GM19395 (cell line): ENCODE measurements around the gene WDR75.

ENCODE experiments used
- ATAC-seq: cut with Tn5 transposase; IDR thresholded peaks from one replicate; pipeline ENCODE4 v1.9.1; 2021; ENCODE audit warnings: mild to moderate bottlenecking, moderate library complexity; ENCODE audit not compliant: unreplicated experiment

WDR75 gene

DNA sequence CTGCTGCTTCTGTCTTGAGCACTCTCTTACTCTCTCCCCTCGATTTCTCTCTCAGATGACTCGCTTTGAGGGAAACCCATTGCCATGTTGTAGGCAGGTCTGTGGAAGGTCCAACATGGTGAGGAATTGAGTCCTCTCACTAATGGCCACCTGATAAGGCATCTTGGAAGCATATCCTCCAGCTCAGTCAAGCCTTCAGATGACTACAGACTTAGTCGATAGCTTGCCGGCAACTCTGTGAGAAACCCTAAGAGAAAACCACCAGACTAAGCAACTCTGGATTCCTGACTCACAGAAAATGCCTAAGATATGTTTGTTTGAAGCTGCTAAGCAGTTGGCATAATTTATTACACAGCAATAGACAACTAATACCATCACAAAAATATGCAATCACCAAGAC, 51.2 kb downstream of the WDR75 start:
- no peak for ATAC-seq

DNA sequence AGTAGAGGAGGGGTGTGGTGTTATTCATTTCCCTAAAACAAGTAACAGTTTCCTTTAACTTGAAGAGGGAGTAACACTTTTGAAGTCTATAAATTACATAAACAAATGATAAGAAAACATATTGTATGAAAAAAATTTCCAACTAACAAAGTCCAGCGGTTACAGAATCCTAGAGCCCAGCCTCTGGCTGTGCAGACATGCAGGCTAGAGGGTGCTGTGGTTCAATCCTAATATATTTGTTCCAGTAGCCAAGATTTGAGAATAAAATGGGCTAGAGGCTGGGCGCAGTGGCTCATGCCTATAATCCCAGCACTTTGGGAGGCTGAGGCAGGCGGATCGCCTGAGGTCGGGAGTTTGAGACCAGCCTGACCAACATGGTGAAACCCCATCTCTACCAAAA, 56.9 kb downstream of the WDR75 start:
- no peak for ATAC-seq

DNA sequence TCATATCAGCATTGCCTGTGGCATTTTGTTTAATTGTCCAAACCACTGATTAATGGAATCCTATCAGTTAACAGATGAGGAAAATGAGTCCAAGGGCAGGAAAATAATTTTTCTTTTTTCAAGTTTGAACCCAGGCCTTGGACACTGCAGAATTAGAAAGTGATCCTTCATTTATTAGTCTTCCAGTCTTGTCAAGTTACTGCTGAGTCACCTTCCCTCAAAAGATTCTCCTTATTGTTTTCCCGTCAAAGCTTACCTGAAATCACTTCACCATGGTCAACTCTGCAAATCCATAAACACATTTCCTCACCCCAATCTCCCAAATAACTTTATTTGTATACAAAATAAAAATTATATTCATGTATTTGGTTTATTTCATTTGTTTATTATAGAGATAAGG, 57.9 kb downstream of the WDR75 start:
- ATAC-seq, result no peak

DNA sequence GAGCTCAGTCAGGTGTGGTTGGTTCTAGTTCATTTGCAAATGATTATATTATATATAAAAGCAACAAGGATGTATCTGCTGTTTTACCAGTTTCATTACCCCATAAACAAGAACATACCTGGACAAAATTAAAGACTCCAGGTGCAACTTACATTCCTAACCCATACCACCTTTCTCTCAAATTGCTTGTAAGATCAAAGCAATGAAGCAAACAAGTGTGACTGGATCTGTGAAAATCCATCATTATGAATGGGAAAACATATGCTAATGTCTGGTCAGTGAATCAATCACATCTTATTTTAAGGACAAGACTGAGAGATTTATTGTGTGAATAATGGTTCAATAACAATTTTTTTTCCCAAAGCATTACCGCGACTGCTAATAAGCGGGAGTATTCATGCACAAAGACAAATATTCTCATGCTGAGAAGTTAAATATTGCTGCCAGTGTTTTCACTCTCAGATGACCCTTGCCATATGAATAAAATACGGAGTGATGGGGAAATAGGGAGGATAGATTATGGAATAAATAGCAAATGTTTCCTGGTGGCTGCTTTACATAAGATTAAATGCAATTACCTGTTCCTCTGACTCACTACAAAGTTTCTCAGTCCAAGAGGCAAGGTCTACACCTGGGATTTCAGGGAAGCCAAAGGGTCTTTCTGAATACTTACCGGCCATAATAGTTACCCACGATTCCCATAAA, 59.3 kb downstream of the WDR75 start:
- ATAC-seq, result no peak

DNA sequence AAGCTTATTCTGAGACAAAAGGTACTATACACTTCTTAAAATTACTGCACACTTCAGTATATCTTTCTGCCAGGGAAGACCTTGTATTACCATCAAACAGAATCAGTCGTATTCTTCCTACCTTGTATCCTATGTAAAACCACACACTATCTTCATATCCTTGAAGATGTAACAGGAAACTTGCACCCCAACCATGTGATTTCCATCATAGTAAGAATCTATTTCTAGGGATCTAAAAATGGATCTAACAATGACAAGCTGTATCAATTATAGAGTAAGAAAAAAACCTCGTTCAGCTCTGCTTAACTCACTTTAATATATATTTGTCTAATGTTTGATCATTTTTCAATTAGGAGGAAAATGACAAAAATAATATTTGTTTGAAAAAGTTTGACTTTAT, 60.2 kb downstream of the WDR75 start:
- no peak for ATAC-seq

DNA sequence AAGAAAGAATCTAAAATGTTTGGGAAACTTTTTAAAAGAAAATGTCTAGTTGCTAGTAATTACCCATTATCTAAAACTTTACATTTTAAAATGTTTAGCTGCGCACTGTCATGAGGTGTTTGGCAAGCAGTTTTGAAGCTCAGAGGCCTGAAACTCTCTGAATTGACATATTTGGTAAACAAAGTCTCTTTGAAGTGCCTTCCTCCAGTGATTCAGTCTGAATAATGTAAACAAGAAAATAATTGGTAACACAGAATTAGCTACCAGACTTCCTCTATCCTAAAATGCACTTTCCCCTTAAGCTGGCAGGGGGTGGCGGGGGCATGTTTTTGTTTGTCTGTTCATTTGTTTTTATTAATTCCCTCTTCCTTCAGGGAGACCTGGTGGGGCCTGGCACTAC, 61.4 kb downstream of the WDR75 start:
- ATAC-seq, result no peak

DNA sequence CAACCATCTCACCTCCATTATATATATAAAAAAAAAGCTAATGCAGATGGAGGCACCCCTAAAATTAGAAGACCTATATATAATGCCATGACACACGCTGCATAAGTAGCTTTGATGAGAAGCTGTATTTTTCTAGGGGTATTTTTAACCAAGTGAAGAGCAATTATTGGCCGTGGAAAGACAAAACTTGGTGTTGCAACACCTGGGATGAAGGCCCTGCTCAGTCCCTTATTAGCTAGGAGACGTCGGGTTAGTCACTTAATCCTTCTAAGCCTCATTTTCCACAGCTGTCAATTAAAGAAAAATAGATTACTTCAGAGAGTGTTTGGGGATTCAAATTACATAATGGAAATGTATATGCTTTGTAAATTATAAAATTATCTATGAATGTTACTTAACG, 63.0 kb downstream of the WDR75 start:
- no peak for ATAC-seq

DNA sequence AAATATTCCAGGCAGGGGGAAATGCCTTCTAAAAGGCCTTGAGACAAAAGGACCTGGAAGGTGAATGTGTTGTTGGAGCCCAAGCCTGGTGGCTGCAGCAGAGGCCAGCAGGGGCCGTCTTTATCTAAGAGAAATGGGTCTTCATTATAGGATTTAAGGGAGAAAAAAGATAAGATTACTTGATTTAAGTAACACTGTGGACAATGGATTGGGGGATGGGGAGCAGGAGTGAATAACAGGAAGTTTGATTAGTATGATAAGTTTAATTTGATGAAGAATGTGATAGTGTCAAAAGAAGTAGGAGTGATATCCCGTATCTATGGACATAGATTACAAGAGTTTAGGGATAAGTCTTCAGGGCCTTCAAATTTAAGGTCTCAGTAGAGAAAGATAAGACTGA, 64.2 kb downstream of the WDR75 start:
- ATAC-seq, result no peak

DNA sequence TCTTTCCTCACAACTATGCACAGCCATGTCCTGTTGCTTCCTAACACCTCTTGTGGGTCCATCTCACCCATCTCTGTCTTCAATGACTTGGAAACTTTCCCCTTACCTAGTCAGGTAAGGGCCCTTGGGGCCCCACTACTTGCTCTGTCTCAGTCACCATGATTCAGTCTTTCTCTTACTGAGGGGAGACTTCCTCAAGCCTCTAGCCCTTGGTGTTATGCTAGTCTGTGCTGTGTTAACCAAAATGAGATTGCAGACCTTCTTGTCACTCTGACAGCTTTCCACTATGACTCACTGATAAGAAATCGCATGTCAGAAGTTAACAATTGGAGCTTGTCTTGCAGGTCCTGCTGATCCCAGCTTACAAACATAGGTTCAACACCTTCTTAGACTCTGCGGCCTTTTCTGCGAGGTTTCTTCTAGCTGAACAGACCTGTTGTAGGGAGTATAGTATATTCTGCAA, 65.3 kb downstream of the WDR75 start:
- ATAC-seq, result no peak

DNA sequence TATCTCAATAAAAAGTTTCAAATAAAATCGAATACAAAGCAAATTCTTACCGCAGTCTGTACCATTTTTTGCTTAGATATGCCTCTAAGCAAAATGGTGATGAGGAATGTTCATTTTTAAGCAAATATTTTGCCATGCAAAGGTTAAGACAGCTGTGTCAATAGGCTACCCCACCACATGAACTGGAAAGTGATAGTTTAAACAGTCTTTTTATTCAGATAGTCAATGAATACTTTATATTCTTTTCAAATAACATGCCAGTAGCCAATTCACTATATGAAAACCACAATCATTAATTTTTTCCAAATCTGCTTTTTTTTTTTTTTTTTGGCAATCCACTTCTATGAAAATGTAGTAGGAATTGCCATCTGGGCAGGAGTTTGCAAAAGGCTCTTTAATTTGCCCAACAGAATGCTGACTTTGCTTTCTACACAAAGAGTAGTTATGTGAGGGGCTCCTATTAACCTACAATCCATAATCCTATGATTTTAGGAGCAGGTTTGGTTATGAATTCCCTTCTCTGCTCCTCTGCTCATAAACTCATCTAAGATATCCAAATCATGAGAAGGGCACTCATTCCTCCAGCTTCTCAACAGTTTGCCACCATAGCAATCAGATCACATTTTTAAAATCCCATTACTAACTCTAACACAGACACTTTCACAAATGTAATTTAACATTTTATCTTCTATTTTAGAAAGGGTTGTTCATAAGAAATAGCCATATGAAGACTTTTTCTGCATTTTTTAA, 70.1 kb downstream of the WDR75 start:
- ATAC-seq, result no peak

DNA sequence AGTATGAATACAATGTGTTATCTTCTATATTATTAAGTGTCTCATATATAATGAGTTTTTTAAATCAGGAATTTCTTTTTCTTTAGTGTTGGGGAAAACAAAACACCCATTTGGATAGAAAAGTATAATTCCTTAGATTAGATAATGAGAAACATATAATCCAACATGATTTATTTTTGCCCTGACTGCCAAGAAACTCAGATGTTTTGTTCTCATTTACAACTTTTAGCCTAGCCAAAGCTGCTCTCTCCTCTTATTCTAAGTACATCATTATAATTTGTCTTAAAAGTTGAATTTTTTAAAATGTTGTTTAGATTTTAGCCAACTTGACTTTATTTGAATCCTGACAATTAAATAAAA, 70.7 kb downstream of the WDR75 start:
- ATAC-seq, result no peak

DNA sequence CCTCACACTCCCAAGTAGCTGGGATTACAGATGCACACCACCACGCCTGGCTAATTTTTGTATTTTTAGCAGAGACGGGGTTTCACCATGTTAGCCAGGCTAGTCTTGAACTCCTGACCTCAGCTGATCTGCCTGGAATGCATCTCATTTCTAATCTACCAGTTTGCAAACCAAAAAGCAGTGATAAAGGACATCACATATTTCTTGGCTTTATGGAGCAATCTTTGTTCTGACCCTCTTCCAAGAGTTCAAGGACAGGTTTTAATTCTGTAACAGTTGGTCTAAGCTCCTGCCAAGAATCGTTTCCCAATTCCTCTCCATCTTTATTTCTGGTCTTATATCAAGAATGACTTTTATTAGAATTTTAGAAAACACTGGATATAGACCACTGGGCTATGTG, 71.6 kb downstream of the WDR75 start:
- no peak for ATAC-seq

DNA sequence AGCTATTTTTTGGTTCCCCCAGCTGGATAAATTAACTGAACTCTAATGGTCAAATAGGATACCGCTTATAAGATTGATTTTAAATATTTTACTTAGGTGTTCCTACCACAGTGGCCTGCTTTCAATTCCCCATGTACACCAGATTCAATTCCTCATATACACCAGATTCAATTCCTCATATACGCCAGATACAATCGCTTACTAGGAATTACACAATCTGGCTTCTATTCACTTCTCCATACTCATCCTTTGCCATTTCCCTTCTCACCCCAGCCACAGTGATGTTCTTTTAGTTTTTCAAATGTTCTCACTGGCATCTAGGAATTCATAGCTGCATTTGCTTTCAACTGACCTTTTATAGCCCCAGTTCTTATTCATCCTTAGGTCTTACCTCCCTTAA, 72.8 kb downstream of the WDR75 start:
- no peak for ATAC-seq

DNA sequence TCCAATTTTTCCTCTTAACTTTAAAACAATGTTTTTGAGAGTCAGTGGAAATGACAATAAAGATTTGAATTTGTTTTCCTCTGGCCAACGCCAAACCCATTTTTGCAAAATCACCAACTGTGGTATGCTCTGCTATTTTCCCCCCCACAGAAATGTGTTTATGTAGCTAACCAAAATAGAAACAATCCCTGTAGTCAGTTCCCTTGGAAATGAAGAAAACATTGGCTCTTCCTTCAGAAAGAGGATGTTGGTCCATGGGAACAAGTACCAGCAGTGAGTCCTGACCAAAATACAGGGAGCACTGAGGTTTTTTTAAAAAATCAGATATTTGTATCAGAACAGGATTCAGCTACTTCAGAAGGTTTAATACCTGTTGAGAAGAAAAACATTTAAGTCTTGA, 74.0 kb downstream of the WDR75 start:
- ATAC-seq, result no peak

DNA sequence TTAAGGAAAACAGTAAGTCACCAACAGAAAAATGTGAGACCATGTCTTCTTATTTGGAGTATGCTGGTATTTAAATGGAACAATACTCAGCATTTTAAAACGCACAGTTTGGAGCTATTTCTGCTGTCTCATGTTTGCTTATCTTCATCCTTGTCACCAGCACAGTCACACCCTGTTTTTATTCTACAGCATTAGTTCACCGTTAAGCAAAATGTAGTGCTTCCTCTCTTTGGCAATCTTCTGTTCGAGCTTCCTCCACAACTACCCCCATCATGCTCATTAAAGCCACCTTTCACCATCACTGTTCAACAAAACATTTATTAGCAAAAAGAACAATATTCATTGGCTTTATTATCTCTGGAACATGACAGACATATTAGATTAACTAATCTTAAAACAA, 75.3 kb downstream of the WDR75 start:
- no peak for ATAC-seq

DNA sequence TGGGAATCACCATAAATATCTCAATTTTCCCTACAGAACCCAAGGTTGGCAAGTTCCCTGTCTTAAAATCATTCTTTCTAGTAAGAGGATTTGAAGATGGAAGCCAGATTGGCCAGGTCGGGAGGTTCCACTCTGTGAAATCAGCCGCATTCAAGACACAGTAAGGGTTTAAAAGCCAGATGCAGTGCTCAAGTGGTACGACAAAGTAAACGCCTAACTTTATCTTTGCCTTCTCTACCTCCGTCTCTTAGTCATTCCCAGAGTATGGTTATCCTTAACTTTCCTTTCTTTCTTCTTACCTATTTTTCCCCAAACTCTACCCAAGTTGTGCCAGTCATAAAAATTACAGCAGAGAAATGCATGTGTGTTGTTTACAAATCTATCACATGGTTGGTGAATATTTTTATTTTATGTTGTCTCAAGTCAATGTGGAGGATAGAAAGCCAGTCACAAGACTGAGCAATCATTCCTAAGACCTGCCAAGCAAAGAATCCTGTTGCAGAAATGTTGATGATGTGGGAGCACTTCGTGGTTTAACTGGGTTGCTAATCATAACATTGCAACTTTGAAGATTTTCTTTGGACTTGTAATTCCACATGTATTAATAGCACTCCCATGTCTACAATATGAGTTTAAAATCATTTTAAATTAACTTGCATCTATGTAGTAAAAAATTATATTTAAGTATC, 76.7 kb downstream of the WDR75 start:
- ATAC-seq, result no peak

DNA sequence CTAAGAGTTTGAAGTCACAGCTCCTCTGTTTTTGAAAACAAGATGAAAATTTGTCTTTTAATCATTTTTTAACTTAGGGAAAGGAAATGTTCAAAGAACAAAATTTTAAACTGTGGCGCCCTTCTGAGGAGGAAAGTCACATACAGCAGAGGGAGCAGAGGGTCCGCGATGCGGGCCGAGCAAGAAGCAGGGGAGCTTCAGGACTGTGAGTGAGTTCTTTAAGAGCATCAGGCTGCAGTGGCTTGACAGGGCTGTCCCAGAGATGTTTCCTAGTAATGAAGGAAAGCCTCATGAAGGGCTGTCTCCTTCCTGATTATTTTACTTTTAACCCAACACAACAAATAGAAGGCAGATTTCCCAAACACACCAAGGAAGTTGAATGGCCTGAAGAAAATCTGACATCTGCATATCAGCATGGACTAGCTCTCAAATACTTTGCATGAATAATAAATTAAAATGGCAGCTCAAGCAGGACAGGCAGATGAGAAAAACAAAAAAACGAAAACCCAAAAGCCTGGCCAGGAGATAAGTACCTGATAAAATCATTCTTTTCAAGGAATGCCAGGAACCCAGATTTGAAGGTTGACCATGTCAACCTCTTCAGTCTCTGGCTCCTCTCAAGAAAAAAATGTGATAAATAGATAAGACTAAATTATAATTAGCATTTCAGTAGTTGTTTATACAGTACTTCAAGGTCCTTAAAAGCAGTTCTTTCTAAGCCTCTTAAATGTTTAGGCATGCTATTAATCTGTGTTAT, 78.5 kb downstream of the WDR75 start:
- ATAC-seq, result no peak

DNA sequence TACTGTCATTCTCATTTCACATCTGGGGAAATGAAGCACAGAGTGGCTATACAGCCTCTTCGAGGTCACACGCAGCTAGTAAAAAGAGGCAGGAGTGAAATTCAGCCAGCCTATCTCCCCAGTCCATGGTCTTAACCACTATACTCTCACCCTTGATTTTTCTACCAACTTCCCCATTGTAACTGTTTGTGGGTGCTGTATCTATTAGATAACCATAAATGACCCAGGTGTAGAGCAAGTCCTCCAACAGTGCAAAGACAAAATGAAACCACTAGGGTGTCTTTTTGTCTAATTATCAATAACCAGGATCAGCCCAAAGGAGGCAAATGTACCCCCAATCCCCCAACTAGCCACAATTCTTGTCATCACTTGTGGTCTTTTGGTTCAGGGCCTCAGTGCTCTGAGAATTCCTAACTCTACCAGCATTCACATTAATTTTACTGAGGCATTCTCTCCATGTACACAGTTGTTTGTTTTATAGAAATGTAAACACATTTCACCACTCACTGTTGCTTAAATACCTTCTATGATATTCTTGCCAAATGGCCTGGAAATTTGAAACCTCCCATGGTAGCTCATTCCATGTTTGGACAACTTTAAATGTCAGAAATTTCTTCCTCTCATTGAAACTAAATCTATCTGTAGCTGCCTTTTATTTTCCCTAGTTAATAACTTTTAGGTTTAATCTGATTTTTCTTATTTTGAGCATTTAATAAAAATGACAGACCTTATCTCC, 80.6 kb downstream of the WDR75 start:
- no peak for ATAC-seq

DNA sequence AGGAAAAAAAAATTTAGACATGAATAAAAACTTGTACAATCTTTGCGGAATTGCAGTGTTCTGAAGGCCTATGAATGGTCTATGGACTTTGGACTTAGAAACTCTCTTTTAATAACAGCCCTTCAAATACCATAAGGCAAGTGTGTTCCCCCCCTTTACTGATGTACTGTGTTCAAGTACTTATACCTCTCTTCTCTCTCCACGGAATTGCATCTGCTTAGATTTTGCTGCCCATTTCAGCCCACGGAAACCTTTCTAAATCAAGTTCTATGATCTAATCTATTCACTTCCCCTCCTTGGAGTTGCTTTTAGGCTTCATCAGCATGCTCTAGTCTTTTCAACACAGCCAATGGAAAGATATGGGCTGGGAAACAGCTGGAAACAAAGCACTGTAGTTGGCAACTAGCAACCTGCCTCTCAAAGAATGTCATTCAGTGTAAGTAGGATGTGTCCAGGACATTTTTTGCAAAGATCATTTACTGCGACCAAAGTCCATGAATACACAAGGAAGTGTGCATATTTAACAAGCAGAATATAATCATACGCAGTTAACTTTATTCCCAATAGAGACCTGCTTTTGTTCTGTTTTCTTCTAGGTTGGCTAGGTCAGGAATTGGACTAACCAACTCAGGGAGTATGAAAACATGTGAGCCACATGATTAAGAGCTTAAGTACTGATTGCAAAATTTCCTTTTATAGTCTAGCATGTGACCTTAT, 81.3 kb downstream of the WDR75 start:
- ATAC-seq, result no peak

DNA sequence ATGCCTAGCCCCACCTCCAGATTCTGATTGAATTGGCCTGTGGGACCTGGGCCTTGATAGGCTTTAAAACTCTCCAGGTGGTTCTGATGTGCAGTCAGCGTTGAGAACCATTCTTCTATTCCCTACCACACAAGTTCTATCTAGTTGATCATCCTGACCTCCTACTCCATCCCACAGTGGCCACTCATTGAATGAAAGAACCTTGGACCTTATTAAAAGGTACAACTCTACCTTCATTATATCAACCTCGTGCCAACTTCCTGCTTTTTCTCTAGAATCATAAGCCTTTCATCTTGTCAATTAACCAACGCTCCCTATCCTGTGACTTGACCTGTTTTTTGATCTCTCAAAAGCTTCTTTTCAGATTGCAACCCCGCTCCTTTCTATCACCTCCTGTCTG, 83.5 kb downstream of the WDR75 start:
- no peak for ATAC-seq
